WTC11 (cell line): ENCODE data around the gene KCNH6. TPM values are rescaled to one million over a fixed set of nuclear protein-coding genes. Genes with fewer than 3 reads are reported as not detected.

ENCODE experiments used
- ATAC-seq: fragments of 200-7000 bp; cut with Tn5 transposase; 2 replicates; pipeline ENCODE4 v1.10.0; 2021; ENCODE audit warnings: mild to moderate bottlenecking, moderate library complexity
- CTCF ChIA-PET: fragments of 300-600 bp; sonication (Branson Sonifier 250); formaldehyde crosslinking; loops from one replicate; lab custom pipeline; 2021; ENCODE audit warnings: antibody characterized with exemption; lab: Charles Lee
- POLR2A ChIA-PET: fragments of 350-600 bp; sonication (Branson Sonifier 250); formaldehyde crosslinking; loops from one replicate; lab custom pipeline; 2021; ENCODE audit warnings: antibody characterized with exemption; lab: Charles Lee
- DNase-seq: peaks from one replicate; pipeline ENCODE4 v3.0.0; 2021; ENCODE audit warnings: low spot score
- H3K27ac Mint-ChIP-seq: 2 replicates; pipeline ENCODE4 v1.8.0; 2021; ENCODE audit warnings: mixed read lengths
- H3K27me3 Mint-ChIP-seq: 2 replicates; pipeline ENCODE4 v1.8.0; 2021; ENCODE audit warnings: low read depth, mild to moderate bottlenecking, moderate library complexity, mixed read lengths
- H3K36me3 Mint-ChIP-seq: 2 replicates; pipeline ENCODE4 v1.8.0; 2021; ENCODE audit warnings: mixed read lengths
- H3K4me1 Mint-ChIP-seq: 2 replicates; pipeline ENCODE4 v1.8.0; 2022; ENCODE audit warnings: mixed read lengths
- H3K4me3 Mint-ChIP-seq: 2 replicates; pipeline ENCODE4 v1.8.0; 2021; ENCODE audit warnings: mild to moderate bottlenecking, moderate library complexity, mixed read lengths
- H3K9me3 Mint-ChIP-seq: 2 replicates; pipeline ENCODE4 v1.8.0; 2021; ENCODE audit warnings: mixed read lengths
- CREB1 ChIP-seq: sonication (generic); formaldehyde crosslinking; IDR thresholded peaks from 2 replicates; pipeline ENCODE4 v1.8.0; 2023; ENCODE audit warnings: mild to moderate bottlenecking, missing genetic modification reagents
- FOXP1 ChIP-seq: sonication (generic); formaldehyde crosslinking; IDR thresholded peaks from 2 replicates; pipeline ENCODE4 v1.8.0; 2022; ENCODE audit warnings: missing genetic modification reagents, mild to moderate bottlenecking, moderate library complexity, borderline replicate concordance
- MXD4 ChIP-seq: fragments of 250-450 bp; sonication (Bioruptor Pico); IDR thresholded peaks from 2 replicates; pipeline ENCODE4 v1.8.0; 2021; ENCODE audit warnings: mild to moderate bottlenecking, moderate library complexity, borderline replicate concordance
- NR1H2 ChIP-seq: sonication (generic); formaldehyde crosslinking; IDR thresholded peaks from 2 replicates; pipeline ENCODE4 v1.9.0; 2021; ENCODE audit warnings: mild to moderate bottlenecking, moderate library complexity, missing genetic modification reagents
- RORB ChIP-seq: fragments of 250-450 bp; sonication (Bioruptor Pico); IDR thresholded peaks from 2 replicates; pipeline ENCODE4 v1.9.0; 2021; ENCODE audit warnings: mild to moderate bottlenecking
- SP1 ChIP-seq: sonication (generic); formaldehyde crosslinking; conservative IDR thresholded peaks from 2 replicates; pipeline ENCODE4 v1.8.1; 2022; ENCODE audit warnings: missing genetic modification reagents
- TCF7 ChIP-seq: sonication (generic); formaldehyde crosslinking; IDR thresholded peaks from 2 replicates; pipeline ENCODE4 v1.8.0; 2022; ENCODE audit warnings: mild to moderate bottlenecking, low read depth, missing genetic modification reagents, moderate library complexity
- ZNF121 ChIP-seq: sonication (generic); formaldehyde crosslinking; IDR thresholded peaks from 2 replicates; pipeline ENCODE4 v1.8.0; 2023; ENCODE audit warnings: missing genetic modification reagents
- ZNF138 ChIP-seq: sonication (generic); formaldehyde crosslinking; conservative IDR thresholded peaks from 2 replicates; pipeline ENCODE4 v1.8.1; 2022; ENCODE audit warnings: mild to moderate bottlenecking, moderate library complexity, missing genetic modification reagents
- ZNF317 ChIP-seq: sonication (generic); formaldehyde crosslinking; IDR thresholded peaks from 2 replicates; pipeline ENCODE4 v1.8.1; 2023; ENCODE audit warnings: low read depth, mild to moderate bottlenecking, moderate library complexity, missing genetic modification reagents, borderline replicate concordance
- ZNF396 ChIP-seq: fragments of 250-450 bp; sonication (Bioruptor Pico); IDR thresholded peaks from 2 replicates; pipeline ENCODE4 v1.8.0; 2021; ENCODE audit warnings: mild to moderate bottlenecking, moderate library complexity, borderline replicate concordance
- total RNA-seq: library from RNA; stranded (reverse); gene quantifications from 3 replicates; pipeline ENCODE4 v1.2.3, GENCODE V29; 2021
- TF ChIP-seq, protein P1 (sequence below): sonication (generic); formaldehyde crosslinking; IDR thresholded peaks from 2 replicates; pipeline ENCODE4 v1.8.1; 2023; ENCODE audit warnings: mild to moderate bottlenecking, missing genetic modification reagents
- TF ChIP-seq, protein P2 (sequence below): sonication (generic); formaldehyde crosslinking; IDR thresholded peaks from 2 replicates; pipeline ENCODE4 v1.8.0; 2022; ENCODE audit warnings: mild to moderate bottlenecking, missing genetic modification reagents
- TF ChIP-seq, protein P3 (sequence below): sonication (generic); formaldehyde crosslinking; IDR thresholded peaks from 2 replicates; pipeline ENCODE4 v1.8.1; 2023; ENCODE audit warnings: mild to moderate bottlenecking, missing genetic modification reagents, moderate library complexity
- TF ChIP-seq, protein P4 (sequence below): sonication (generic); formaldehyde crosslinking; IDR thresholded peaks from 2 replicates; pipeline ENCODE4 v1.8.1; 2023; ENCODE audit warnings: mild to moderate bottlenecking, missing genetic modification reagents
- TF ChIP-seq, protein P5 (sequence below): sonication (generic); formaldehyde crosslinking; IDR thresholded peaks from 2 replicates; pipeline ENCODE4 v1.8.1; 2022; ENCODE audit warnings: mild to moderate bottlenecking, moderate library complexity, missing genetic modification reagents
- TF ChIP-seq, protein P6 (sequence below): sonication (generic); formaldehyde crosslinking; IDR thresholded peaks from 2 replicates; pipeline ENCODE4 v1.8.0; 2022; ENCODE audit warnings: mild to moderate bottlenecking, missing genetic modification reagents
- TF ChIP-seq, protein P7 (sequence below): sonication (generic); formaldehyde crosslinking; IDR thresholded peaks from 2 replicates; pipeline ENCODE4 v1.8.1; 2022; ENCODE audit warnings: missing genetic modification reagents, borderline replicate concordance

Gene KCNH6
- total RNA-seq, 1 experiment from 2014 or later, result 2.1 TPM

DNA sequence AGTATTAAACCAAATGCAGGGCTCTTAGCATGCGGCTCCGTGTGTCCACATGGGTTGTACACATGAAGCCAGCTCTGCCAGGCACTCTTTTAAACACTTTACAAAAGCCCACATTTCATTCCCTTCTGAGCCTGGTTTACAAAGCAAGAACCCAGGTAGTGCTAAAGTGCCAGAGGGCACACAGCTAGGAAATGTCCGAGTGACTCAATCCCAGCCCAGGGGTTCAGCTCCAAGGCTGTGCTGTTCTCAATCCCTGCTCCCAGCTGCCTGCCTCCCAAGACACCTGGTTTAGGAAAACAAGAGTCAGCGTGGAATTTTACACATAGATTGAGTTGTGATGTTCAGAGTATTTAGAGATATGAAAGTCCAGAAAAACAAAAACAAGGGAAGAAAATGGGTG lies 13.8 kb downstream of the KCNH6 start (continued):
- no peak for TF ChIP-seq CREB1 (CRISPR knock-in tag)
- no peak for TF ChIP-seq RORB (CRISPR knock-in tag)
- no peak for TF ChIP-seq ZNF138 (CRISPR knock-in tag)
- TF ChIP-seq FOXP1, result no peak
- no peak for TF ChIP-seq MXD4 (CRISPR knock-in tag)
- TF ChIP-seq, protein P1, sequence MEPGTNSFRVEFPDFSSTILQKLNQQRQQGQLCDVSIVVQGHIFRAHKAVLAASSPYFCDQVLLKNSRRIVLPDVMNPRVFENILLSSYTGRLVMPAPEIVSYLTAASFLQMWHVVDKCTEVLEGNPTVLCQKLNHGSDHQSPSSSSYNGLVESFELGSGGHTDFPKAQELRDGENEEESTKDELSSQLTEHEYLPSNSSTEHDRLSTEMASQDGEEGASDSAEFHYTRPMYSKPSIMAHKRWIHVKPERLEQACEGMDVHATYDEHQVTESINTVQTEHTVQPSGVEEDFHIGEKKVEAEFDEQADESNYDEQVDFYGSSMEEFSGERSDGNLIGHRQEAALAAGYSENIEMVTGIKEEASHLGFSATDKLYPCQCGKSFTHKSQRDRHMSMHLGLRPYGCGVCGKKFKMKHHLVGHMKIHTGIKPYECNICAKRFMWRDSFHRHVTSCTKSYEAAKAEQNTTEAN (CRISPR knock-in tag), result no peak
- no peak for TF ChIP-seq ZNF396 (CRISPR knock-in tag)

DNA sequence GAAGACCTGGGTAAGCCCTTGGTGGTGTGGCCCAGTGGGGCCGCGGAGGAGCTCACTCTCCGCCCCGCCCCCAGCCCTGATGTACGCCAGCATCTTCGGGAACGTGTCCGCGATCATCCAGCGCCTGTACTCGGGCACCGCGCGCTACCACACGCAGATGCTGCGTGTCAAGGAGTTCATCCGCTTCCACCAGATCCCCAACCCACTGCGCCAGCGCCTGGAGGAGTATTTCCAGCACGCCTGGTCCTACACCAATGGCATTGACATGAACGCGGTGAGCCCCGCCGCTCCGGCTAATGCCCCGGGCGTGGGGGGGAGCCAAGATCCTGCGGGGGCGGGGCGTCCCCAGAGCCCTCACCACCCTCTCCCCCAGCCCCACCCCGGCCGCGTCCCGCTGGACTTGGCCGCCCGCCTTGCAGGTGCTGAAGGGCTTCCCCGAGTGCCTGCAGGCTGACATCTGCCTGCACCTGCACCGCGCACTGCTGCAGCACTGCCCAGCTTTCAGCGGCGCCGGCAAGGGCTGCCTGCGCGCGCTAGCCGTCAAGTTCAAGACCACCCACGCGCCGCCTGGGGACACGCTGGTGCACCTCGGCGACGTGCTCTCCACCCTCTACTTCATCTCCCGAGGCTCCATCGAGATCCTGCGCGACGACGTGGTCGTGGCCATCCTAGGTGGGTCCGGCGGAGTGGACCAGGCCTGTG lies 15.0 kb downstream of the KCNH6 start:
- Mint-ChIP-seq H3K27me3 (peaks cover 20% of the 10 kb centered on the region), H3K9me3 (no peaks in the 10 kb centered on the region), H3K27ac (no peak overlapping the region), H3K36me3 (no peaks in the 10 kb centered on the region), H3K4me3 (peak overlapping the region; percentile 62), H3K4me1 (peaks cover 11% of the 10 kb centered on the region)
- DNase-seq (peak; percentile 56), ATAC-seq (peak; percentile 66)
- ChIA-PET CTCF (interaction anchor here (0.7 to 1.3 kb wide), 5 partner anchors 40 to 113 kb away, joined by 3 to 4 read pairs (median 3); no protein-coding TSS in a partner anchor), POLR2A (interaction anchor here (0.5 kb wide), 1 partner anchor 11 kb away, joined by 3 read pairs; no protein-coding TSS in a partner anchor)
- TF ChIP-seq, protein P2, sequence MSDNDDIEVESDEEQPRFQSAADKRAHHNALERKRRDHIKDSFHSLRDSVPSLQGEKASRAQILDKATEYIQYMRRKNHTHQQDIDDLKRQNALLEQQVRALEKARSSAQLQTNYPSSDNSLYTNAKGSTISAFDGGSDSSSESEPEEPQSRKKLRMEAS (CRISPR knock-in tag), result peak; percentile 43
- TF ChIP-seq, protein P3, sequence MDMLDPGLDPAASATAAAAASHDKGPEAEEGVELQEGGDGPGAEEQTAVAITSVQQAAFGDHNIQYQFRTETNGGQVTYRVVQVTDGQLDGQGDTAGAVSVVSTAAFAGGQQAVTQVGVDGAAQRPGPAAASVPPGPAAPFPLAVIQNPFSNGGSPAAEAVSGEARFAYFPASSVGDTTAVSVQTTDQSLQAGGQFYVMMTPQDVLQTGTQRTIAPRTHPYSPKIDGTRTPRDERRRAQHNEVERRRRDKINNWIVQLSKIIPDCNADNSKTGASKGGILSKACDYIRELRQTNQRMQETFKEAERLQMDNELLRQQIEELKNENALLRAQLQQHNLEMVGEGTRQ (CRISPR knock-in tag), result no peak
- TF ChIP-seq ZNF121 (CRISPR knock-in tag), result 0 out of 2 replicates have a peak, but pooled peaks have one; percentile 15

DNA sequence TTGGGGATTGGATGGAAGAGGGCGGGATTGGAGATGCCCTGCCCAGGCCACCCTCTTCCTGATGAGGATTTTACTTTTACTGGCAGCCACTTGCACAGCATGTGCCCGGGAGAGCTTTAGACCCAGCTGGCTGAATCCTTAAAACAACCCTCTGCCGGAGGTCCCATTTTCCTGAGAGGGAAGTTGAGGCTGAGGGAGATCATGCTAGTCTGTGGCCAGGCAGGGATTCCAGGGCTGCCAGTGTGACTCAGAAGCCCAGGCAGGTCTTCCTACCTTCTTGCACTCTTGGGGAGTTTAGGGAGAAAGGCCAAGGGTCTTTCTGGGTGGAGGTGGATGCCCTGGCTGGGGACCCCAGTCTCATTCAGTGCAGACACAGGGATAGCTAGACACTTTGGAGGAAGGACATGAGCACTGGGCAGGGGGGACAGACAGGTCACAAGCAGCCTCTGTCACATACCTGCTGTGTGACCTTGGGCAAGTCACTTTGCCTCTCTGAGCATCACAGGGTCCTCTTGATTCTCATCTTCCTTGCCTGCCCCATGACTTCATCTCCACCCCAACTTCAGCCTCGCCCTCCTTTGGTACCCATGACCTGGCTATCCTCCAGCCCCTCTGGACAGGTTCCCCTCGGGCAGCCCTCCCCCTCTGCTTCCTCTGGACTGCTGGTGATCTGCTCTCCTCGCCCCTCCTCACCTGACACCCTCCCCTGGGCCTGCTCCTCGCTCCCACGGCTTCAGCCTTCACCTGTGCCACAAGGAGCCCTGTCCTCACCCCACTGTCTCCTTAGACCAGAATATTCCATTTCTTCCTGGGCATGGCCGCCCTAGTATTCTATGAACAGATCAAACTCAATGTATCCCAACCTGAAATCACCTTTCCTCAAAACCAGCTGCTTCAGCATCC lies 15.8 kb downstream of the KCNH6 start:
- Mint-ChIP-seq H3K4me1 (peaks cover 14% of the 10 kb centered on the region), H3K27me3 (peaks cover 20% of the 10 kb centered on the region), H3K36me3 (no peaks in the 10 kb centered on the region), H3K27ac (no peak overlapping the region), H3K9me3 (no peaks in the 10 kb centered on the region), H3K4me3 (peak overlapping the region; percentile 62)
- TF ChIP-seq, protein P4, sequence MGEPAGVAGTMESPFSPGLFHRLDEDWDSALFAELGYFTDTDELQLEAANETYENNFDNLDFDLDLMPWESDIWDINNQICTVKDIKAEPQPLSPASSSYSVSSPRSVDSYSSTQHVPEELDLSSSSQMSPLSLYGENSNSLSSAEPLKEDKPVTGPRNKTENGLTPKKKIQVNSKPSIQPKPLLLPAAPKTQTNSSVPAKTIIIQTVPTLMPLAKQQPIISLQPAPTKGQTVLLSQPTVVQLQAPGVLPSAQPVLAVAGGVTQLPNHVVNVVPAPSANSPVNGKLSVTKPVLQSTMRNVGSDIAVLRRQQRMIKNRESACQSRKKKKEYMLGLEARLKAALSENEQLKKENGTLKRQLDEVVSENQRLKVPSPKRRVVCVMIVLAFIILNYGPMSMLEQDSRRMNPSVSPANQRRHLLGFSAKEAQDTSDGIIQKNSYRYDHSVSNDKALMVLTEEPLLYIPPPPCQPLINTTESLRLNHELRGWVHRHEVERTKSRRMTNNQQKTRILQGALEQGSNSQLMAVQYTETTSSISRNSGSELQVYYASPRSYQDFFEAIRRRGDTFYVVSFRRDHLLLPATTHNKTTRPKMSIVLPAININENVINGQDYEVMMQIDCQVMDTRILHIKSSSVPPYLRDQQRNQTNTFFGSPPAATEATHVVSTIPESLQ (CRISPR knock-in tag), result no peak
- TF ChIP-seq NR1H2 (CRISPR knock-in tag), result no peak
- ATAC-seq (no peak), DNase-seq (no peak)
- POLR2A ChIA-PET, result interaction anchor here (0.5 kb wide), 1 partner anchor 10 kb away, joined by 3 read pairs; no protein-coding TSS in a partner anchor
- CTCF ChIA-PET, result interaction anchor here (0.9 to 1.3 kb wide), 2 partner anchors 73 to 113 kb away, joined by 3 to 4 read pairs; no protein-coding TSS in a partner anchor

DNA sequence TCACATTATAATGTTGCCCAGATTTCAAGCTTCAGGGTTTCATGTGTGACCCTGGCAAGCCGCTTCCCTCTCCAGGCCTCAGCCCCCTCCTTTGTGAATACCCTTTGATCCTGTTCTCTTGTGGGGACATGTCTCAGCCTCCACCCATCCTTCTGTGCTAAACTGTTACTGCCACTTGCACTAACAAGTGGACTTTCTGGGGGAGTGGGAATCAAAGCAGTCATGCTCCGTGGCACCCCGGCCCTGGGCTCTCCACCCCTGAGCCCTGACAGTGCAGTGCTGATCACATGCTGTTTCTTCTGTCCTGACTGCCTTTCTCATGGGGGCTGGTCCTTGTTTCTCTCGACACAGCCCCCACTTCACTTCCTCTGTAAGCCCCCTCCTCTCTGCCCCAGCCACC lies 17.4 kb downstream of the KCNH6 start:
- no peak overlapping the region for H3K4me3 Mint-ChIP-seq
- peaks cover 20% of the 10 kb centered on the region for H3K27me3 Mint-ChIP-seq
- no peak overlapping the region for H3K27ac Mint-ChIP-seq
- CTCF ChIA-PET, result no interaction called here
- H3K36me3 Mint-ChIP-seq, result no peaks in the 10 kb centered on the region
- H3K9me3 Mint-ChIP-seq, result no peaks in the 10 kb centered on the region
- POLR2A ChIA-PET, result no interaction called here
- peaks cover 17% of the 10 kb centered on the region for H3K4me1 Mint-ChIP-seq
- ATAC-seq (no peak), DNase-seq (no peak)
- TF ChIP-seq, protein P5, sequence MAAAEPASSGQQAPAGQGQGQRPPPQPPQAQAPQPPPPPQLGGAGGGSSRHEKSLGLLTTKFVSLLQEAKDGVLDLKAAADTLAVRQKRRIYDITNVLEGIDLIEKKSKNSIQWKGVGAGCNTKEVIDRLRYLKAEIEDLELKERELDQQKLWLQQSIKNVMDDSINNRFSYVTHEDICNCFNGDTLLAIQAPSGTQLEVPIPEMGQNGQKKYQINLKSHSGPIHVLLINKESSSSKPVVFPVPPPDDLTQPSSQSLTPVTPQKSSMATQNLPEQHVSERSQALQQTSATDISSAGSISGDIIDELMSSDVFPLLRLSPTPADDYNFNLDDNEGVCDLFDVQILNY (CRISPR knock-in tag), result no peak
- TF ChIP-seq, protein P6, sequence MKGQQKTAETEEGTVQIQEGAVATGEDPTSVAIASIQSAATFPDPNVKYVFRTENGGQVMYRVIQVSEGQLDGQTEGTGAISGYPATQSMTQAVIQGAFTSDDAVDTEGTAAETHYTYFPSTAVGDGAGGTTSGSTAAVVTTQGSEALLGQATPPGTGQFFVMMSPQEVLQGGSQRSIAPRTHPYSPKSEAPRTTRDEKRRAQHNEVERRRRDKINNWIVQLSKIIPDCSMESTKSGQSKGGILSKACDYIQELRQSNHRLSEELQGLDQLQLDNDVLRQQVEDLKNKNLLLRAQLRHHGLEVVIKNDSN (CRISPR knock-in tag), result no peak
- TF ChIP-seq, protein P7, sequence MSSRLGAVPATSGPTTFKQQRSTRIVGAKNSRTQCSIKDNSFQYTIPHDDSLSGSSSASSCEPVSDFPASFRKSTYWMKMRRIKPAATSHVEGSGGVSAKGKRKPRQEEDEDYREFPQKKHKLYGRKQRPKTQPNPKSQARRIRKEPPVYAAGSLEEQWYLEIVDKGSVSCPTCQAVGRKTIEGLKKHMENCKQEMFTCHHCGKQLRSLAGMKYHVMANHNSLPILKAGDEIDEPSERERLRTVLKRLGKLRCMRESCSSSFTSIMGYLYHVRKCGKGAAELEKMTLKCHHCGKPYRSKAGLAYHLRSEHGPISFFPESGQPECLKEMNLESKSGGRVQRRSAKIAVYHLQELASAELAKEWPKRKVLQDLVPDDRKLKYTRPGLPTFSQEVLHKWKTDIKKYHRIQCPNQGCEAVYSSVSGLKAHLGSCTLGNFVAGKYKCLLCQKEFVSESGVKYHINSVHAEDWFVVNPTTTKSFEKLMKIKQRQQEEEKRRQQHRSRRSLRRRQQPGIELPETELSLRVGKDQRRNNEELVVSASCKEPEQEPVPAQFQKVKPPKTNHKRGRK (CRISPR knock-in tag), result no peak
- no peak for TF ChIP-seq SP1 (CRISPR knock-in tag)
- TF ChIP-seq TCF7 (CRISPR knock-in tag), result no peak
- no peak for TF ChIP-seq ZNF317 (CRISPR knock-in tag)
